Measurements from ENCODE around the gene PIM1. TPM values are rescaled to one million over a fixed set of nuclear protein-coding genes. Genes with fewer than 3 reads are reported as not detected.
A peak's percentile ranks its signal among the peaks of the same experiment; 100 is the strongest.

Gene PIM1
- total and polyA plus RNA-seq, 3 donors from 2014 or later: 20.4 to 30.8 (median 28.0) TPM

GRCh38 chr6:37129566-37129965 is 40.4 kb upstream of the PIM1 start:
- Histone ChIP-seq H3K4me1 (peaks cover 15% of the 10 kb centered on the region), H3K27ac (no peak overlapping the region), H3K9me3 (no peaks in the 10 kb centered on the region), H3K4me3 (no peak overlapping the region), H3K36me3 (ENCODE audit: low read depth, missing control alignments) (no peaks in the 10 kb centered on the region), H3K27me3 (no peaks in the 10 kb centered on the region)
- TF ChIP-seq POLR2A (IDR thresholded peaks at IDR 0.05) (no peak), CTCF (IDR thresholded peaks at IDR 0.05) (no peak)
- no peak for DNase-seq
- 91 to 92% methylated on average over 5 of the region's 5 CpGs for WGBS, 2 donors
- intact Hi-C loops (cut with DNase I; ENCODE audit: low total_unique reads): no loop called here

- Histone ChIP-seq H3K9me3 (no peaks in the 10 kb centered on the region), H3K4me3 (no peak overlapping the region), H3K4me1 (peaks cover 14% of the 10 kb centered on the region), H3K36me3 (ENCODE audit: low read depth, missing control alignments) (no peaks in the 10 kb centered on the region), H3K27ac (no peak overlapping the region), H3K27me3 (no peaks in the 10 kb centered on the region)
- DNase-seq: no peak
- intact Hi-C loops (cut with DNase I; ENCODE audit: low total_unique reads): no loop called here
- 80 to 83% methylated on average over 3 of the region's 3 CpGs for WGBS, 2 donors
- TF ChIP-seq POLR2A (IDR thresholded peaks at IDR 0.05): no peak
- no peak for TF ChIP-seq CTCF (IDR thresholded peaks at IDR 0.05)
Observed at GRCh38 chr6:37130704-37131103, 39.2 kb upstream of the PIM1 start.

- H3K9me3 ChIP-seq: no peaks in the 10 kb centered on the region
- no peaks in the 10 kb centered on the region for H3K27me3 ChIP-seq
- WGBS, 2 donors: 53 to 69% methylated on average over 15 of the region's 15 CpGs
- no peaks in the 10 kb centered on the region for H3K36me3 ChIP-seq (ENCODE audit: low read depth, missing control alignments)
- peak; percentile 44 for DNase-seq
- intact Hi-C loops (cut with DNase I; ENCODE audit: low total_unique reads): no loop called here
- no peak overlapping the region for H3K4me3 ChIP-seq
- TF ChIP-seq CTCF (IDR thresholded peaks at IDR 0.05): no peak
- TF ChIP-seq POLR2A (IDR thresholded peaks at IDR 0.05): no peak
- peak overlapping the region in 1 of 2 donors; percentile 10 for H3K27ac ChIP-seq
- peaks cover 8% of the 10 kb centered on the region for H3K4me1 ChIP-seq
Observed at GRCh38 chr6:37131104-37131959, 38.6 kb upstream of the PIM1 start.

GRCh38 chr6:37131960-37132253 is 38.0 kb upstream of the PIM1 start:
- Histone ChIP-seq H3K4me1 (peaks cover 6% of the 10 kb centered on the region), H3K27me3 (no peaks in the 10 kb centered on the region), H3K36me3 (ENCODE audit: low read depth, missing control alignments) (no peaks in the 10 kb centered on the region), H3K9me3 (no peaks in the 10 kb centered on the region), H3K4me3 (no peak overlapping the region), H3K27ac (no peak overlapping the region)
- intact Hi-C loops (cut with DNase I; ENCODE audit: low total_unique reads): no loop called here
- DNase-seq: no peak
- no peak for TF ChIP-seq POLR2A (IDR thresholded peaks at IDR 0.05)
- no peak for TF ChIP-seq CTCF (IDR thresholded peaks at IDR 0.05)

GRCh38 chr6:37134036-37134395 is 35.9 kb upstream of the PIM1 start:
- no peak overlapping the region for H3K27ac ChIP-seq
- intact Hi-C loops (cut with DNase I; ENCODE audit: low total_unique reads): no loop called here

More at GRCh38 chr6:37134036-37134395, 35.9 kb upstream of the PIM1 start:
- no peaks in the 10 kb centered on the region for H3K27me3 ChIP-seq
- TF ChIP-seq POLR2A (IDR thresholded peaks at IDR 0.05) (no peak), CTCF (IDR thresholded peaks at IDR 0.05) (no peak)
- no peaks in the 10 kb centered on the region for H3K36me3 ChIP-seq (ENCODE audit: low read depth, missing control alignments)
- H3K9me3 ChIP-seq: no peaks in the 10 kb centered on the region
- WGBS, 2 donors: 91 to 94% methylated on average over 8 of the region's 8 CpGs
- peaks cover 6% of the 10 kb centered on the region for H3K4me1 ChIP-seq
- no peak for DNase-seq
- no peak overlapping the region for H3K4me3 ChIP-seq
